ENCODE results near the gene MAP2K1. TPM values are rescaled to one million over a fixed set of nuclear protein-coding genes. Genes with fewer than 3 reads are reported as not detected.
"Not testable (repeated sequence)": the region's sequence is repeated elsewhere in the genome, so short reads cannot be mapped to it uniquely, and the experiment has no call there.

MAP2K1 gene
- polyA plus RNA-seq, 1 donor from 2014 or later: 39.7 TPM

GRCh38 chr15:66387163-66388042 is 691 bp downstream of the MAP2K1 start:
- peaks cover 3% of the 10 kb centered on the region for H3K36me3 Mint-ChIP-seq
- peaks cover 40 to 50% (median 46%) of the 10 kb centered on the region in 3 donors for H3K4me1 Mint-ChIP-seq
- H3K4me3 Mint-ChIP-seq: peak overlapping the region; percentile 92 to 99 (median 94)

DNA sequence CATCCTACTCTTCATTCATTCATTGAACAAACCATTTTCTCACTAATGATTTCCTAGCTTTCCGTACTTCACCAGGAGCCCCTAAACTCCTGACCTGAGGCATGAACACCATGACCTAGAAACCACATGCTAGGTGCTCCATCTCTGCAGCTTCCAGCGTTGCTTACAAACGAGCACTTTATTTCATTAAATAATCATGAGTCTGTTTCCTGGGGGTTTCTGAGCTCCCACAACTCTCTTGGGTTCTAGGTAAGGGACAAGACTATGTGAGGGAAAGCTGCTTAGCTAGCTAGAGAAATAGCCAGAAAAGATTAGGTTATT is 1.3 kb downstream of the MAP2K1 start:
- Mint-ChIP-seq H3K4me1 (peaks cover 42 to 50% (median 49%) of the 10 kb centered on the region in 3 donors), H3K36me3 (peaks cover 3% of the 10 kb centered on the region), H3K27ac (peak overlapping the region in 2 of 3 donors; percentile 15 to 99), H3K27me3 (peaks cover 2% of the 10 kb centered on the region), H3K4me3 (peak overlapping the region; percentile 89 to 97 (median 94)), H3K9me3 (no peaks in the 10 kb centered on the region)

More at GRCh38 chr15:66387163-66388042, 691 bp downstream of the MAP2K1 start:
- H3K27me3 Mint-ChIP-seq: peaks cover 2% of the 10 kb centered on the region
- H3K27ac Mint-ChIP-seq: peak overlapping the region; percentile 15 to 99 (median 67)
- no peaks in the 10 kb centered on the region for H3K9me3 Mint-ChIP-seq

DNA sequence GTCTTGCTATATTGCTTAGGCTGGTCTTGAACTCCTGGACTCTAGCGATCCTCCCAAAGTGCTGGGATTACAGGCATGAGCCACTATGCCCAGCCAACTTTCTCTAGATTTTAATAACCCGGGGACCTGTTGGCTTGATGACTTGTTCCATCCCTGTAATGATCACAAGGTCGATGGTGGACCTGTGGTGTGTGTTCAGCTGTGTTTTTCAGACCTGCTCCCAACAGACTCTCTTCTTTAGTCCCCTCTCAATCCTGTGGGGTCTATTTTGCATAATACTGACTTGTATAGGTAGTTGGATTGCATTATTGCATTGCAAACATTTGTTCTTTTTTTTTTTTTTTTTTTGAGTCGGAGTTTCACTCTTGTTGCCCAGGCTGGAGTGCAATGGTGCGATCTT is 1.9 kb downstream of the MAP2K1 start:
- H3K27me3 Mint-ChIP-seq: peaks cover 2% of the 10 kb centered on the region
- H3K4me3 Mint-ChIP-seq: peak overlapping the region; percentile 60 to 92 (median 72)
- H3K36me3 Mint-ChIP-seq: peaks cover 2% of the 10 kb centered on the region
- H3K4me1 Mint-ChIP-seq: peaks cover 46 to 53% (median 52%) of the 10 kb centered on the region in 3 donors
- H3K9me3 Mint-ChIP-seq: no peaks in the 10 kb centered on the region
- peak overlapping the region; percentile 15 to 93 (median 31) for H3K27ac Mint-ChIP-seq

GRCh38 chr15:66389098-66389858 is 2.6 kb downstream of the MAP2K1 start:
- H3K4me3 Mint-ChIP-seq: peak overlapping the region; percentile 60 to 92 (median 70)
- H3K36me3 Mint-ChIP-seq: peaks cover 4% of the 10 kb centered on the region
- H3K27ac Mint-ChIP-seq: peak overlapping the region; percentile 15 to 93 (median 84)
- H3K9me3 Mint-ChIP-seq: no peaks in the 10 kb centered on the region
- H3K4me1 Mint-ChIP-seq: peaks cover 52 to 60% (median 59%) of the 10 kb centered on the region in 3 donors
- peaks cover 2% of the 10 kb centered on the region for H3K27me3 Mint-ChIP-seq

DNA sequence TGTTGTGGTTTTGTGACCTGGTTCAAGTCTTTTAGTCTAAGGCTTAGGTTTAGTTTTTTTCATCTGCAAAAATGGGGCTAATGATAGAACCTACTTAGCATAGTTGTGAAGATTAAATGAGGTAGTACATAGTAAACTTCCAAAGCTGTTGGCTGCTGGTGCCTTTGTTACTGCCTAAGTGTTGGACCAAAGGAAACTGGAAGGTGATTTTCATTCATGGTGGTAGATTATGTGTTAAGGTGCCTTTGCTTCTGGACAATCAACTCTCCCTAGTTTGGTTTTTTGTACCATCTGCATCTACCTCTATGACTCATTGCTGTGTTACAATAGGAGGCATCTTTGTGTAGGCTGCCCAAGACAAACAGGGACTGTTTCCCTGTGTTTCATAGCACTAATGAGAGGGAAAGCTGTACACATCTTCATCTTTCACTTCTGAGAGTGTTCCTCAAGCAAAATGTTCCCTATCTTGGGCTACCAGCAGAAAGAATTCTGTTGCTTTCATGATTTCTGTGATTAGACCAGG is 3.2 kb downstream of the MAP2K1 start:
- Mint-ChIP-seq H3K27me3 (peaks cover 2% of the 10 kb centered on the region), H3K4me1 (peaks cover 55 to 60% (median 57%) of the 10 kb centered on the region in 3 donors), H3K9me3 (no peaks in the 10 kb centered on the region), H3K36me3 (peaks cover 4% of the 10 kb centered on the region), H3K27ac (peak overlapping the region; percentile 15 to 94 (median 84)), H3K4me3 (peak overlapping the region; percentile 8 to 92 (median 62))

GRCh38 chr15:66390678-66391077 is 4.0 kb downstream of the MAP2K1 start:
- Mint-ChIP-seq H3K4me1 (peaks cover 56 to 58% (median 58%) of the 10 kb centered on the region in 3 donors), H3K9me3 (no peaks in the 10 kb centered on the region), H3K36me3 (peaks cover 4% of the 10 kb centered on the region)

DNA sequence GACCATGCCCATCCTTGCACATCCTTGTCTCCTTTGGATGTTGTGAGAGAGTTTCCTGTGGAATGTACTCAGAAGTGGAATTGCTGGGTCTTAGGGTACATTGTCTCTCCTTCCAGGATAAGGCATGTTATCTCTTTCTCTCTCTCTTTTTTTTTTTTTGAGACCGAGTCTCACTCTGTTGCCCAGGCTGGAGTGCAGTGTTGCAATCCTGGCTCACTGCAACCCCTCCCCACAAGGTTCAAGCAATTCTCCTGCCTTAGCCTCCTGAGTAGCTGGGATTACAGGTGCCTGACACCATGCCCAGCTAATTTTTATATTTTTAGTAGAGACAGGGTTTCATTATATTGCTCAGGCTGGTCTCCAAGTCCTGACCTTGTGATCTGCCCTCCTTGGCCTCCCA is 6.3 kb downstream of the MAP2K1 start:
- not testable (repeated sequence) for H3K4me3 Mint-ChIP-seq, H3K27me3 Mint-ChIP-seq, H3K9me3 Mint-ChIP-seq, H3K36me3 Mint-ChIP-seq
- Mint-ChIP-seq H3K4me1 (peaks cover 48 to 53% (median 49%) of the 10 kb centered on the region in 3 donors), H3K27ac (peak overlapping the region in 1 of 3 donors; percentile 15)

More at GRCh38 chr15:66390678-66391077, 4.0 kb downstream of the MAP2K1 start:
- peak overlapping the region; percentile 49 to 92 (median 62) for H3K4me3 Mint-ChIP-seq
- H3K27ac Mint-ChIP-seq: peak overlapping the region; percentile 15 to 94 (median 84)
- peaks cover 2% of the 10 kb centered on the region for H3K27me3 Mint-ChIP-seq

GRCh38 chr15:66394472-66394871 is 7.8 kb downstream of the MAP2K1 start:
- Mint-ChIP-seq H3K4me3 (no peak overlapping the region), H3K27ac (peak overlapping the region in 1 of 3 donors; percentile 12), H3K36me3 (peaks cover 5% of the 10 kb centered on the region), H3K27me3 (no peaks in the 10 kb centered on the region), H3K9me3 (no peaks in the 10 kb centered on the region), H3K4me1 (peaks cover 35 to 43% (median 41%) of the 10 kb centered on the region in 3 donors)

DNA sequence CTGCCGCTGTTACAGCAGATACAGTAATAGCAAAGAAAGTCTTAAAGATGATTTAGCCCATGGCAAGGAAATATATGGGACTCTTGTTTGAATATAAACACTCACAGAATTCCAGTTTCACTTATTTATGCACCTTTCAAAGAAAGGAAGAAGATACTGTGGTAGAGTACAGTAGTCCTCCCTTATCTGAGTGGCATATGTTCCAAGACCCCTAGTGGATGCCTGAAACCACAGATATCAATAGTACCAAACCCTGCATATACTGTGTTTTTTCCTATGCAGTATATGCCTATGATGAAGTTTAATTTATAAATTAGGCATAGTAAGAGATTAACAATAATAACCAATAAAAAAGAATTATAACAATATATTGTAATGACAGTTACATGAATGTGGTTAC is 8.2 kb downstream of the MAP2K1 start:
- H3K9me3 Mint-ChIP-seq: no peaks in the 10 kb centered on the region
- H3K4me3 Mint-ChIP-seq: no peak overlapping the region
- H3K4me1 Mint-ChIP-seq: peaks cover 32 to 40% (median 37%) of the 10 kb centered on the region in 3 donors
- H3K27ac Mint-ChIP-seq: no peak overlapping the region
- H3K36me3 Mint-ChIP-seq: peaks cover 5% of the 10 kb centered on the region
- no peaks in the 10 kb centered on the region for H3K27me3 Mint-ChIP-seq

GRCh38 chr15:66399276-66399675 is 12.6 kb downstream of the MAP2K1 start:
- Mint-ChIP-seq H3K4me1 (peaks cover 32 to 43% (median 36%) of the 10 kb centered on the region in 3 donors), H3K36me3 (peaks cover 2% of the 10 kb centered on the region), H3K9me3 (no peaks in the 10 kb centered on the region), H3K4me3 (peak overlapping the region in 1 of 4 donors; percentile 23), H3K27me3 (no peaks in the 10 kb centered on the region), H3K27ac (no peak overlapping the region)

DNA sequence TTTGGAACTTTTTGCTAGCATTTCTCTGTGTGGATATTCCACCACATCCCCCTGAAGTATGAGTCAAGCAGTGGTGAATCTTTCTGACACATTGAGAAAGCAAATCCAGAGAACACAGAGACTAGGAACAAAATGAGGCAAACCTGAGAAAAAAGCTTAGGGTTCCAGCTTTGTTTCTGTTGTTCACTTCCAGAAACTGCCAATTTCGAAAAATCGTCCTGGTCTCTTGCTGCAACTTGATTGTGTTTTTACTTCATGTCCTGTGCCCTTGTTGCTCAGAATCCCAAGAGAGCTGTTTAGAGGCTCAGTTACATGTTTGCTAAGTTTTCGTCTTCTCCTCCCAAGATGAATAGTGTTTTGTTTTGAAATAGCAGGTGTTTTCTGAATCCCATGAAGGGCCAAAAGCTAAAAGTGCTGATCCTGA is 13.7 kb downstream of the MAP2K1 start:
- Mint-ChIP-seq H3K4me3 (no peak overlapping the region), H3K36me3 (peaks cover 2% of the 10 kb centered on the region), H3K27ac (no peak overlapping the region), H3K9me3 (no peaks in the 10 kb centered on the region), H3K4me1 (peaks cover 32 to 46% (median 41%) of the 10 kb centered on the region in 3 donors), H3K27me3 (no peaks in the 10 kb centered on the region)

GRCh38 chr15:66401130-66402021 is 14.7 kb downstream of the MAP2K1 start:
- no peaks in the 10 kb centered on the region for H3K9me3 Mint-ChIP-seq
- peaks cover 34 to 51% (median 41%) of the 10 kb centered on the region in 3 donors for H3K4me1 Mint-ChIP-seq
- peaks cover 2% of the 10 kb centered on the region for H3K36me3 Mint-ChIP-seq
- peak overlapping the region in 2 of 3 donors; percentile 4 for H3K27ac Mint-ChIP-seq
- peak overlapping the region in 3 of 4 donors; percentile 41 to 84 (median 80) for H3K4me3 Mint-ChIP-seq
- no peaks in the 10 kb centered on the region for H3K27me3 Mint-ChIP-seq

GRCh38 chr15:66402761-66403284 is 16.1 kb downstream of the MAP2K1 start:
- Mint-ChIP-seq H3K27ac (no peak overlapping the region), H3K9me3 (no peaks in the 10 kb centered on the region), H3K27me3 (no peaks in the 10 kb centered on the region), H3K4me3 (peak overlapping the region in 2 of 4 donors; percentile 2 to 4), H3K36me3 (peaks cover 4% of the 10 kb centered on the region), H3K4me1 (peaks cover 41 to 56% (median 43%) of the 10 kb centered on the region in 3 donors)

DNA sequence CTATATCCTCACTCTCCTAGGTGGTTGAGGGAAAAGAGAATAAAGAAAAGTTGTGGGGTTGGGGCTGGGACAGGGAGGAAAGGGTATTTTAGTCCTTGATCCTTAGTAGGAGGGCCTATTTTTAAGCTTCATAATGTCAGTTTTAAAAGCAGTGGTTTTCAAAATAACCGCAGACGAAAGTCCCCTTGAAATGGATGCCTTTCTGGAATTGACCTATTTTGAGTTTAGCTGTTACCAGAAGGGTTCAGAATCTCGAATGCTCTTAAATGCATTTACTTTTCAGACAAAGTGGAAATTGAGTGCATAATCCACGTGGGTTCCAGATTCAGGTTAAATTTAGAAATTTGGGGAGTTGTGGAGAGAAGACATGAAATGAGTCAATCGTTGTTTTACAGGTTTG is 16.6 kb downstream of the MAP2K1 start:
- Mint-ChIP-seq H3K27me3 (no peaks in the 10 kb centered on the region), H3K4me1 (peaks cover 42 to 60% (median 46%) of the 10 kb centered on the region in 3 donors), H3K27ac (no peak overlapping the region), H3K36me3 (peaks cover 2% of the 10 kb centered on the region), H3K9me3 (no peaks in the 10 kb centered on the region), H3K4me3 (peak overlapping the region in 1 of 4 donors; percentile 4)
